Measurements from ENCODE around the gene NPM1.

- TF ChIP-seq POLR2A (IDR thresholded peaks at IDR 0.05) (no peak), CTCF (IDR thresholded peaks at IDR 0.05) (peak; percentile 47 to 67 (median 58))
Measured at GRCh38 chr5:171342362-171343111, 45.1 kb upstream of the NPM1 start.
